OCI-LY7 (cell line): ENCODE results near the gene ANKRD16. TPM values are rescaled to one million over a fixed set of nuclear protein-coding genes. Genes with fewer than 3 reads are reported as not detected.

Experiments used
- BruUV-seq: library from RNA; stranded (reverse); fragments of 400-500 nt; replicated peaks from 2 replicates; lab custom pipeline; 2021; lab: Mats Ljungman, UMichigan
- CTCF ChIA-PET: fragments of 300-600 bp; sonication (Branson Sonifier 250); formaldehyde crosslinking; loops from one replicate; lab custom pipeline; 2022; ENCODE audit warnings: antibody characterized with exemption; ENCODE audit not compliant: unreplicated experiment; lab: Charles Lee
- POLR2A ChIA-PET: fragments of 300-600 bp; sonication (Branson Sonifier 250); formaldehyde crosslinking; loops from one replicate; lab custom pipeline; 2022; ENCODE audit warnings: antibody characterized with exemption; lab: Charles Lee
- DNase-seq: peaks from one replicate; pipeline ENCODE4 v3.0.0-alpha.2; 2015; ENCODE audit warnings: low spot score
- H2AFZ ChIP-seq: fragments of 200-600 bp; sonication (generic), shearing (Covaris generic); 2 replicates; pipeline ENCODE4 v1.6.1; 2014; ENCODE audit warnings: mild to moderate bottlenecking, antibody characterized with exemption, low read length, moderate library complexity
- H3K27ac ChIP-seq: fragments of 200-600 bp; sonication (generic); 2 replicates; pipeline ENCODE4 v1.5.1; 2014; ENCODE audit warnings: mixed run types, low read depth, mild to moderate bottlenecking, moderate library complexity, low read length, inconsistent platforms; ENCODE audit not compliant: poor library complexity, severe bottlenecking
- H3K36me3 ChIP-seq: fragments of 200-600 bp; sonication (generic); 2 replicates; pipeline ENCODE4 v1.6.1; 2014; ENCODE audit warnings: mild to moderate bottlenecking, antibody characterized with exemption, low read length, moderate library complexity, mixed read lengths; ENCODE audit not compliant: insufficient read depth
- H3K4me1 ChIP-seq: fragments of 200-600 bp; sonication (generic); 2 replicates; pipeline ENCODE4 v1.5.1; 2014; ENCODE audit warnings: mild to moderate bottlenecking, low read length; ENCODE audit not compliant: insufficient read depth, poor library complexity, severe bottlenecking
- H3K4me2 ChIP-seq: fragments of 200-600 bp; sonication (generic); 2 replicates; pipeline ENCODE4 v1.6.1; 2014; ENCODE audit warnings: mild to moderate bottlenecking, low read length
- H3K4me3 ChIP-seq: fragments of 200-600 bp; sonication (generic); 2 replicates; pipeline ENCODE4 v1.5.1; 2014; ENCODE audit warnings: mild to moderate bottlenecking, low read depth, low read length; ENCODE audit not compliant: poor library complexity, severe bottlenecking
- H3K79me2 ChIP-seq: fragments of 200-600 bp; sonication (generic); 2 replicates; pipeline ENCODE4 v1.6.1; 2016; ENCODE audit warnings: low read depth, mild to moderate bottlenecking, low read length, moderate library complexity, mixed read lengths; ENCODE audit not compliant: insufficient read depth
- H3K9me2 ChIP-seq: fragments of 200-600 bp; sonication (generic); 2 replicates; pipeline ENCODE4 v1.6.1; 2016; ENCODE audit warnings: mild to moderate bottlenecking, low read length, mixed read lengths; ENCODE audit not compliant: insufficient read depth
- H3K9me3 ChIP-seq: fragments of 200-600 bp; sonication (generic); 2 replicates; pipeline ENCODE4 v1.6.1; 2014; ENCODE audit warnings: mild to moderate bottlenecking, mixed run types, low read length, mixed read lengths
- H4K20me1 ChIP-seq: fragments of 200-600 bp; sonication (generic); 2 replicates; pipeline ENCODE4 v1.6.1; 2014; ENCODE audit warnings: mild to moderate bottlenecking, antibody characterized with exemption, low read length, moderate library complexity, mixed read lengths; ENCODE audit not compliant: insufficient read depth
- CTCF ChIP-seq: fragments of 200-600 bp; sonication (generic); conservative IDR thresholded peaks from 2 replicates; pipeline ENCODE4 v1.5.1; 2014; ENCODE audit warnings: mild to moderate bottlenecking, antibody characterized with exemption, low read length, moderate library complexity, mixed read lengths
- EZH2phosphoT487 ChIP-seq: fragments of 200-600 bp; sonication (generic); IDR thresholded peaks from 2 replicates; pipeline ENCODE4 v1.6.1; 2018; ENCODE audit warnings: low read depth, borderline replicate concordance, mild to moderate bottlenecking, mixed run types, antibody characterized with exemption, low read length, moderate library complexity, mixed read lengths
- intact Hi-C: fragments of 100-400 bp; cut with micrococcal nuclease; formaldehyde crosslinking; loops from one replicate; pipeline ENCODE4 v1.10.0; 2022; ENCODE audit not compliant: unreplicated experiment
- total RNA-seq, 2 experiments: library from RNA; depleted of rRNA in 1 of 2; stranded (reverse); fragments of >200 nt in 1 of 2; shearing (Covaris generic) in 1 of 2; gene quantifications; 2 replicates each; pipeline ENCODE4 v1.2.3, GENCODE V29; 2014 to 2022

Gene ANKRD16
- total RNA-seq, 2 experiments from 2014 or later: 7.9 to 12.0 TPM

GRCh38 chr10:5903563-5903962 lies 13.9 kb upstream of the ANKRD16 start:
- no peak overlapping the region for H3K4me2 ChIP-seq

GRCh38 chr10:5902511-5903274 lies 13.0 kb upstream of the ANKRD16 start:
- no TSS peak for BruUV-seq
- ChIA-PET CTCF (no interaction called here), POLR2A (interaction anchor here (0.6 to 2.3 kb wide), 5 partner anchors 9 to 89 kb away, joined by 3 to 9 read pairs (median 4); partner anchors contain the start of genes ANKRD16, FBH1 and GDI2)
- Histone ChIP-seq H3K4me2 (no peak overlapping the region), H3K4me1 (peaks cover 8% of the 10 kb centered on the region), H4K20me1 (no peaks in the 10 kb centered on the region), H3K9me2 (no peaks in the 10 kb centered on the region), H3K4me3 (no peak overlapping the region), H3K9me3 (no peaks in the 10 kb centered on the region), H3K36me3 (peaks cover 32% of the 10 kb centered on the region), H3K79me2 (no peaks in the 10 kb centered on the region), H3K27ac (no peak overlapping the region), H2AFZ (no peak overlapping the region)
- TF ChIP-seq EZH2phosphoT487 (no peak), CTCF (no peak)
- intact Hi-C loops: no loop called here
- no peak for DNase-seq

More at GRCh38 chr10:5903563-5903962, 13.9 kb upstream of the ANKRD16 start:
- POLR2A ChIA-PET: interaction anchor here (0.6 to 2.3 kb wide), 6 partner anchors 10 to 90 kb away, joined by 3 to 9 read pairs (median 4); partner anchors contain the start of genes ANKRD16, FBH1 and GDI2
- H3K79me2 ChIP-seq: no peaks in the 10 kb centered on the region
- TF ChIP-seq EZH2phosphoT487 (no peak), CTCF (no peak)
- H3K9me3 ChIP-seq: no peaks in the 10 kb centered on the region
- no peak for DNase-seq
- peaks cover 8% of the 10 kb centered on the region for H3K4me1 ChIP-seq
- H4K20me1 ChIP-seq: no peaks in the 10 kb centered on the region
- CTCF ChIA-PET: no interaction called here
- H3K36me3 ChIP-seq: peaks cover 26% of the 10 kb centered on the region
- H2AFZ ChIP-seq: no peak overlapping the region
- H3K9me2 ChIP-seq: no peaks in the 10 kb centered on the region
- no TSS peak for BruUV-seq
- no peak overlapping the region for H3K4me3 ChIP-seq
- intact Hi-C loops: no loop called here
- no peak overlapping the region for H3K27ac ChIP-seq
